ENCODE data around the gene TRPV5. TPM values are rescaled to one million over a fixed set of nuclear protein-coding genes. Genes with fewer than 3 reads are reported as not detected.

Gene TRPV5
- total and polyA plus RNA-seq, 2 of the 4 experiments (the other 2 are of a cell fraction), result not detected

DNA sequence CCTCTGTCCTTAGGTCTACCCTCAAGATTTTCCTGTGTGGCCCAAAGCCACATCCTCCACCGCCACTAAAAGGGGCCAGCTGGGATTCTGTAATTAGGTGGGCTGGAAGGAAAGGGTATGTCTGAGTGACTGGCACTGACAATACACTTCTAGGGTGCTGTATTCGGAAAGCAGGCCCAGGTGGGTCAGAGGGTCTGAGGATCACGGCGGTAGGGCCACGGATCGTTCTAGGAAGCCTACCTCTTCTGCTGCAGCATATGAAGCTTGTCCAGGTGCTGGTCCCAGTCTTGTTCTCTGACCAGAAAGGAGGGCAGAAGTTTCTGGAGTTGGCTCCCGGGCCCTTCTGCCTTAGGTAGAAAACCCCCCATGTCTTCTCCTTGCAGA, 462 bp downstream of the TRPV5 start:
- no peak for ATAC-seq (ENCODE audit: low read depth)
- Histone ChIP-seq H3K4me3 (ENCODE audit: insufficient read depth, low read depth, low read length) (no peak overlapping the region), H2BK20ac (ENCODE audit: low read depth, low read length) (no peak overlapping the region), H3K56ac (ENCODE audit: extremely low read depth, insufficient read depth, low read length) (no peak overlapping the region), H2BK15ac (ENCODE audit: low read depth, low read length) (no peak overlapping the region), H3K4ac (ENCODE audit: low read depth, low read length) (no peak overlapping the region), H3K14ac (replicated peaks; ENCODE audit: low read depth, low read length) (no peak overlapping the region), H3K23ac (ENCODE audit: low read depth, low read length) (no peak overlapping the region), H4K20me1 (ENCODE audit: insufficient read depth, low read length) (no peaks in the 10 kb centered on the region), H3K4me2 (ENCODE audit: low read depth, low read length) (no peak overlapping the region), H3K27me3 (ENCODE audit: control insufficient read depth, insufficient read depth, low read length) (no peaks in the 10 kb centered on the region), H3K9ac (ENCODE audit: low read depth, low read length) (no peak overlapping the region), H3K18ac (ENCODE audit: low read depth, low read length) (no peak overlapping the region), H2AFZ (replicated peaks; ENCODE audit: low read length, poor library complexity) (peak overlapping the region; percentile 11), H2BK120ac (ENCODE audit: low read depth, low read length) (no peak overlapping the region), H3K36me3 (ENCODE audit: control insufficient read depth, insufficient read depth, low read length) (no peaks in the 10 kb centered on the region), H2BK5ac (ENCODE audit: low read depth, low read length, poor library complexity, severe bottlenecking) (no peak overlapping the region), H3K9me3 (ENCODE audit: control insufficient read depth, insufficient read depth, low read length) (peaks cover 13% of the 10 kb centered on the region; the same call in 1 of the 2 replicates), H3K4me1 (ENCODE audit: control insufficient read depth, insufficient read depth, low read length) (no peaks in the 10 kb centered on the region), H2AK9ac (replicated peaks; ENCODE audit: low read depth, low read length, poor library complexity) (no peak overlapping the region), H3K27ac (ENCODE audit: insufficient read depth, low read length) (no peak overlapping the region), H2AK5ac (ENCODE audit: low read depth, low read length) (no peak overlapping the region), H3K9me1 (ENCODE audit: insufficient read depth, low read length) (no peaks in the 10 kb centered on the region), H4K8ac (ENCODE audit: low read depth in 2 of 2, low read length in 2 of 2) (no peak overlapping the region), H4K91ac (ENCODE audit: insufficient read depth, low read depth, low read length) (no peak overlapping the region), H3K79me1 (ENCODE audit: low read depth in 1 of 2, low read length in 2 of 2) (no peaks in the 10 kb centered on the region), H4K5ac (ENCODE audit: low read depth, low read length) (no peak overlapping the region)
- CTCF ChIA-PET, result no interaction called here
- intact Hi-C loops (cut with micrococcal nuclease), result no loop called here
- dilution Hi-C loops (cut with HindIII; ENCODE audit: low sequenced_read_pairs, unreplicated experiment), result no loop called here
- DNase-seq, result no peak
- POLR2A ChIA-PET (ENCODE audit: unreplicated experiment), result no interaction called here
- WGBS, 2 experiments (ENCODE audit: extremely low coverage in 2 of 2, insufficient read length in 1 of 2), result no CpG with 5 or more reads among the region's 7 CpGs
- TF ChIP-seq POLR2A (IDR thresholded peaks at IDR 0.05; ENCODE audit: low read depth, low read length), result no peak
- no peak for TF ChIP-seq NFE2L2 (IDR thresholded peaks at IDR 0.05; ENCODE audit: low read depth, low read length)
- TF ChIP-seq CHD1 (IDR thresholded peaks at IDR 0.05; ENCODE audit: low read depth, low read length), result no peak
- no peak for TF ChIP-seq RAD21 (IDR thresholded peaks at IDR 0.05; ENCODE audit: low read length)
- no peak for TF ChIP-seq MAFK (IDR thresholded peaks at IDR 0.05; ENCODE audit: low read depth, low read length)
- TF ChIP-seq, protein P1, sequence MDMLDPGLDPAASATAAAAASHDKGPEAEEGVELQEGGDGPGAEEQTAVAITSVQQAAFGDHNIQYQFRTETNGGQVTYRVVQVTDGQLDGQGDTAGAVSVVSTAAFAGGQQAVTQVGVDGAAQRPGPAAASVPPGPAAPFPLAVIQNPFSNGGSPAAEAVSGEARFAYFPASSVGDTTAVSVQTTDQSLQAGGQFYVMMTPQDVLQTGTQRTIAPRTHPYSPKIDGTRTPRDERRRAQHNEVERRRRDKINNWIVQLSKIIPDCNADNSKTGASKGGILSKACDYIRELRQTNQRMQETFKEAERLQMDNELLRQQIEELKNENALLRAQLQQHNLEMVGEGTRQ (IDR thresholded peaks at IDR 0.05; ENCODE audit: low read depth, low read length), result no peak
- TF ChIP-seq MAZ (IDR thresholded peaks at IDR 0.05; ENCODE audit: borderline replicate concordance, low read depth, low read length), result no peak
- TF ChIP-seq, protein P2, sequence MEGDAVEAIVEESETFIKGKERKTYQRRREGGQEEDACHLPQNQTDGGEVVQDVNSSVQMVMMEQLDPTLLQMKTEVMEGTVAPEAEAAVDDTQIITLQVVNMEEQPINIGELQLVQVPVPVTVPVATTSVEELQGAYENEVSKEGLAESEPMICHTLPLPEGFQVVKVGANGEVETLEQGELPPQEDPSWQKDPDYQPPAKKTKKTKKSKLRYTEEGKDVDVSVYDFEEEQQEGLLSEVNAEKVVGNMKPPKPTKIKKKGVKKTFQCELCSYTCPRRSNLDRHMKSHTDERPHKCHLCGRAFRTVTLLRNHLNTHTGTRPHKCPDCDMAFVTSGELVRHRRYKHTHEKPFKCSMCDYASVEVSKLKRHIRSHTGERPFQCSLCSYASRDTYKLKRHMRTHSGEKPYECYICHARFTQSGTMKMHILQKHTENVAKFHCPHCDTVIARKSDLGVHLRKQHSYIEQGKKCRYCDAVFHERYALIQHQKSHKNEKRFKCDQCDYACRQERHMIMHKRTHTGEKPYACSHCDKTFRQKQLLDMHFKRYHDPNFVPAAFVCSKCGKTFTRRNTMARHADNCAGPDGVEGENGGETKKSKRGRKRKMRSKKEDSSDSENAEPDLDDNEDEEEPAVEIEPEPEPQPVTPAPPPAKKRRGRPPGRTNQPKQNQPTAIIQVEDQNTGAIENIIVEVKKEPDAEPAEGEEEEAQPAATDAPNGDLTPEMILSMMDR (conservative IDR thresholded peaks at IDR 0.05; ENCODE audit: low read depth, low read length), result no peak
- TF ChIP-seq, protein P3, sequence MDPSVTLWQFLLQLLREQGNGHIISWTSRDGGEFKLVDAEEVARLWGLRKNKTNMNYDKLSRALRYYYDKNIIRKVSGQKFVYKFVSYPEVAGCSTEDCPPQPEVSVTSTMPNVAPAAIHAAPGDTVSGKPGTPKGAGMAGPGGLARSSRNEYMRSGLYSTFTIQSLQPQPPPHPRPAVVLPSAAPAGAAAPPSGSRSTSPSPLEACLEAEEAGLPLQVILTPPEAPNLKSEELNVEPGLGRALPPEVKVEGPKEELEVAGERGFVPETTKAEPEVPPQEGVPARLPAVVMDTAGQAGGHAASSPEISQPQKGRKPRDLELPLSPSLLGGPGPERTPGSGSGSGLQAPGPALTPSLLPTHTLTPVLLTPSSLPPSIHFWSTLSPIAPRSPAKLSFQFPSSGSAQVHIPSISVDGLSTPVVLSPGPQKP (IDR thresholded peaks at IDR 0.05; ENCODE audit: borderline replicate concordance, low read depth, low read length), result no peak
- TF ChIP-seq CEBPB (IDR thresholded peaks at IDR 0.05; ENCODE audit: low read depth, low read length), result no peak
- no peak for TF ChIP-seq FOS (IDR thresholded peaks at IDR 0.05; ENCODE audit: low read depth, low read length)
- no peak for TF ChIP-seq MXI1 (IDR thresholded peaks at IDR 0.05; ENCODE audit: borderline replicate concordance, low read depth, low read length)
- no peak for TF ChIP-seq SMC3 (IDR thresholded peaks at IDR 0.05; ENCODE audit: low read depth, low read length)
- TF ChIP-seq RCOR1 (IDR thresholded peaks at IDR 0.05; ENCODE audit: insufficient replicate concordance, low read length), result no peak
- TF ChIP-seq RFX5 (IDR thresholded peaks at IDR 0.05; ENCODE audit: low read depth, low read length), result no peak
- no peak for TF ChIP-seq BHLHE40 (IDR thresholded peaks at IDR 0.05; ENCODE audit: low read depth, low read length)
- in situ Hi-C loops (cut with MboI; ENCODE audit: low sequenced_read_pairs), result no loop called here
- no TSS peak for BruUV-seq (replicated peaks)
